ENCODE measurements around the gene ZKSCAN5.
A peak's percentile ranks its signal among the peaks of the same experiment; 100 is the strongest.

Gene ZKSCAN5
- 37.6 to 54.4 (median 46.9) reads per million in 4 experiments for total RNA-seq

DNA sequence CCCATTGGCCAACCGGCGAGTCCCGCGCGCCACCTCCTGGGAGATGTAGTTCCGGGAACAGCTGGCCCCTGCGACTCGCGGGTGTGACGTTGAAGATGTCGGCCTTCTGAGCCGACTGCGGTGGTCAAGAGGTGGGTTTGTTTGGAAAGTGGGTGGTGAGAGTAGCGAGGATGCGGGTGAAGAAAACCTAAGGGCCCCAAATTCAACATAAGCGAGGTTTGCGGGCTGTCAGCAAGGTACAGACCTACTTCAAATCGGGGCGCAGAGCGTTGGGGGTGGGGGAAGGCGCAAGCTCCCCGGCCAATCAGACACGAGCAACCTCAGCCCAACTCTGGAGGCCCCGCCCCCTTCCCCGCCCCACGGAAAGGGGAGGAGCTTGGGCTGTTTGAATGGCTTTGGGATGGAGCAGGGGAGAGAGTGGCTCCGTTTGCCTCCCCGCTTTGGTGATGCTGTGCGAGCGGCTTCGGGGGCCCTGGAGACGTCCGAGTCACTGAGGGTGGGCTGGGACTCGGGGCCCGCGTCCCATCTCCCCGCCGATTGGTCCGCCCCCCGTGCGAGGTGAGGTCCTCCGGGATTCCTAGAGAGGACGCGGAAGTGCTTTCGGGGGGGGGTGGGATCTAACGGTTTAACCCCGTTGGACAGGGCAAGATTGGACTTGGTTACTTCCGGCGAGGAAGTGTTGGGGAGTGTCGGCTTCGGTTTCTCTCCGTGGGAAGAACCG is at the start of gene ZKSCAN5:
ZKSCAN5 (plus strand) TSS at position 60 of the 721 bp plus-strand sequence. CDS start 1,383 bp downstream, outside the sequence.
- DNase-seq = peak; percentile 96

DNA sequence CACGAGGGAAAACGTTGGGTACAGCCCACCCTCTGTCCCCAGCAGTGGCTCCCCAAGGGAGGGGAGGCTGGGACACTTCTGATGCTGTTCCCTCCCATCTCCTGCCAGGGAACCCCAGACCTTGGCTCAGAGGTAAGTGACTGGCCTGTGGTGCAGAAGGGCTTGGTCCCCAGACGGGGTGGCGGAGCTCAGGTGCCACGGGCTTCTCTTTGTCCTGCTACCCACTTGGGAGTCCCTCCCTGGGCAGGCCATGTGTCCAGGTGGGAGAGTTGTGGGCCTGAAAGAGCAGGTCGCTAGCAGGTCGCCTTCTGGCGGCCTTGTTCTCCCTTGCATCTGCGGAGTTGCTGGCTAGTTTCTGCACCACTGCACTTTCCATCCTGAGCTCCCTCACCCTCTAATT is 48.6 kb upstream of the ZKSCAN5 start:
- no peak for DNase-seq

DNA sequence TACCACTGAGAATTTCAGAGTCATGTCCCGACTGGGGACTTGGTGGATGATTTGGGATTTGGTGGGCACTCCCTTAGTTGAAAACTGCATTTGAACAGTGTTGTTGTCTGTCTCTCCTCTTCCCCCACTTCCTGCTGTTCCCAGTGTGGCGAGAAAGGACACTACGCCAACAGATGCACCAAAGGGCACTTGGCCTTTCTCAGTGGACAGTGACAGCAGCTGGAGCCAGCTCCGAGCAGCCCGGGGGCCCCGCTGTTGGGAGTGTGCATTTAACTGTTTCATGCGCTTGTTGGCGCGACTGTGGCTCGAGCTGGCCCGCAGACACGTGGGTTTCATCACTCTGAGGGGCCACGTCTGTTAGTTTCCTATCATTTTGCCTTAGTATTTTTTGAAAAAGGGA is 48.2 kb upstream of the ZKSCAN5 start:
- DNase-seq = no peak

DNA sequence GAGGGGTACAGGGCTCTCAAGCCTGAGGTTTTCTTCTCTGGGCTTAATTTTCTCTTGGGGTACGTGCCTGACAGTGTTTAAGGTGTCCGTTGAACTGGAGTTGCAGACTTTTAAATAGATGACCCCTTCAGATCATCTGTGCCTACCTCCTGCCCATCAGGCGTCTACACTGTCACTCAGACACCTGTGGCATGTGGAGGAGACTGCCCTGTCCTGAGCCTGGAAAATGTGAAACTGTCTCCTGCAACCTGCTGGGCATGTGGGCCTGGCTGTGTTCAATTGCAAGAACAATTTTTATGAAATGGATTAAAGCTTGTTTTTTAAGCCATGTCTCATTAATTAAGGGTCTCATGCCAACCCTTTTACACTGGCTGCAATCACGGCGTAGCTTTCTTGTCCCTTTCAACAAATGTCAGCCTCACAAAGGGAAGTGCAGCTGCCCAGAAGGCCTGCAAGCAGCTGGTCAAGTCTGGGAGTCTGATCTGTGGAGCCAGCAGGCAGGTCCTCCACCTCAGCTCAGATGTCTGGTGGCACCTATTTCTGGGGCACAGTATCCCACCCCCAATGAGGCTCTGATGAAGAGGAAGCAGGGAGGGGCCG is 47.3 kb upstream of the ZKSCAN5 start:
- no peak for DNase-seq

DNA sequence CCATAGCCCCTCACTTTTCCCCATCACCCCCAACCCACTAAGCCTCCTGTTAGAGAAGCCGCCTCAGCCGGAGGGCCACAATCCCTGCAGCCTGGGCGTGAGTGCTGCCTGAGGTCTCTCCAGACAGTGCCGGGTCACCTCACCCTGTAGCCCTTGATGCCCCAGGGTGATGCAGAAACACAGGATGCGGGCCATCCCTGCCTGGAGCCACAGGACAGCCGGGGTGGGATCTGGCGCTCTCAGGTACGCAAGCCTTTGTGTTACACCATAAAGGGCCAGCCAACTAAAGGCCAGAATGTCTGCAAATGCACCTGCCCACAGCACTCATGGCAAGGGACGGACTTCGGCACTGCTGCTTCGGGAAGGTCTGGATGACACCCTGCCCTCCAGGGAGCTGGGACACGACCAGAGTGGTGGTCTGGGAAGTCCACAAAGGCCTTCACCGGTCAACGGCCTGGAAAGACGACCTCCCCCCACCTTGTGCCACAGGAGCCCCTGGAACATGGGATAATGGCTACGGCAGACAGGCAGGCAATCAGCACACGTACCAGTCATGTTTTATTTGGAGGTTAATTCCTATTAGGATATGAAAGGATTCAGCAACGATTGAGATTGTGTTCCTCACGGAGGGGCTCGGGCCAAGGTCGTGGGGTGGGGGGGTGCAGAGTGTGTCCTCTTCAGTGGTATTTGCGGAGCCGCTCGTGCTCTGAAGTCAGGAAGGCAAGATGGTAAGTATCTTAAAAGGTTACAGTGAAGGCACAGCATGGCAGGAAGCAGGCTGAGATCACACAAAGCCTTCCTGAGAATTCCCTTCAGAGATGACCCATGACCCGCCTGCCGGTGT is 46.6 kb upstream of the ZKSCAN5 start:
- no peak for DNase-seq

DNA sequence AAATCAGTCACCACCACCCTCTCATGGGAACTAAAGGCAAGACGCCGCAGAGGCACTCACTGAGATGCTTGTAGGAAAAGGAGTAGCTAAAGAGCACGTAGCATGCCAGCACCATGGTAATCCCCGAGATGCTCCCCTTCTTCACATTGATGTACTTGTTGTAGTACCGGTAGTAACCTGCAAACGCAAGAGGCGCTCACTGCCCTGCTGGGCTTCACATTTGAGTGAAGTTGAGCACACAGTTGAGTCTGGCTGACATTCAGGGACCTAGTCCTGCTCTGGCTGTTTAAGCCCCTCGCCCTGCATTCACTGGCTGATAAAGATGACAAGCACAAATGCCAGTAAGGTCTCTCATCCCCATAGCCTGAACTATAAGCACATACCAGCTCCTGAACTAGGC is 45.4 kb upstream of the ZKSCAN5 start:
- DNase-seq = no peak

DNA sequence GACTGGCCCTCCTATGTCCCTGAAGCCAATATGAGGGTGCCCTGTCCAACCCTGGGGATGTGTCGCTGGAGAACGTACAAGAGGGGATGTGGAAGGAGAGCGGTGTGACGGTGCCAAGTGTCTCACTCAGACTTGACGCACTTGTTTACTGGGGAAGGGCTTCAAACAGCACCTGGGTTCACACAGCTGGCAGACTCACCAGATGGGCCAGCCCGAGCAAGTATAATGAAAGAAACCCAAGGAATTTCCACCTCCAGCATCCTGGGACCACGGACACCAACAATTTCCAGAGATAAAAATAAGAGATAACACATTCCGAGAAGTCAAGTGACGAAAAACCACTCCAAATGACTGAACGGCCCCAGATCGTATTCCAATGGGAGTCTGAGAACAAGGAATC is 43.8 kb upstream of the ZKSCAN5 start:
- DNase-seq = no peak

DNA sequence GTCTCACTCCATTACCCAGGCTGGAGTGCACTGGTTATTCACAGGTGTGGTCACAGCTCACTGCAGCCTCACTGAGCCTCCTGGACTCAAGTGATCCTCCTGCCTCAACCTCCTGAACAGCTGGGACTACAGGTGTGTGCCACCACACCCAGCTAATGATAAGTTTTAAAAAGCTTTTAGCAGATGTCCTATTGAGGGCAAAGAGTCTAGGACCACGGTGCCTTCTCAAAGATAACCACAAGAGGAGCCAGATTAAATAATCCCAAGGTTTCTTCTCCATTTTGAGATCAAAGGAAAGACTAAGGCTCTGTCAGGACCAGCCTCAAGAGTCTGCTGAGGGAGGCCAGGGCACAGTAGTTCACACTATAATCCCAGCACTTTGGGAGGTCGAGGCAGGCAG is 43.2 kb upstream of the ZKSCAN5 start:
- no peak for DNase-seq

DNA sequence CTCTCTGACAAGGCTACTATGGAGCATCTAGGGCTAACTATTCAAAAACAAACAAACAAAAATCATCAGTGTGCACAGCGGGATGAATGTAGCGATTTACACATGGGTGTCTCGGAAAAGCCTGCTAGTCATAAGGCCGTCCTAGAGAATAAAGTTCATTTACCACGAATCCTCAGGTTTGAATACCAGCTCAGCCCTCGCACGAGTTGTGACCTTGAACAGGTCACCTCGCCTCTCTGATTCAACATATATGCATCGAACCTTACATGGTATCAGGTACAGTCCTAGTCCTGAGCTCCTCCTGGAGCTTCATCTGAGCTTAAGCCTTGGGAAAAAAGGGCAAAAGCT is 39.1 kb upstream of the ZKSCAN5 start:
- DNase-seq = no peak

DNA sequence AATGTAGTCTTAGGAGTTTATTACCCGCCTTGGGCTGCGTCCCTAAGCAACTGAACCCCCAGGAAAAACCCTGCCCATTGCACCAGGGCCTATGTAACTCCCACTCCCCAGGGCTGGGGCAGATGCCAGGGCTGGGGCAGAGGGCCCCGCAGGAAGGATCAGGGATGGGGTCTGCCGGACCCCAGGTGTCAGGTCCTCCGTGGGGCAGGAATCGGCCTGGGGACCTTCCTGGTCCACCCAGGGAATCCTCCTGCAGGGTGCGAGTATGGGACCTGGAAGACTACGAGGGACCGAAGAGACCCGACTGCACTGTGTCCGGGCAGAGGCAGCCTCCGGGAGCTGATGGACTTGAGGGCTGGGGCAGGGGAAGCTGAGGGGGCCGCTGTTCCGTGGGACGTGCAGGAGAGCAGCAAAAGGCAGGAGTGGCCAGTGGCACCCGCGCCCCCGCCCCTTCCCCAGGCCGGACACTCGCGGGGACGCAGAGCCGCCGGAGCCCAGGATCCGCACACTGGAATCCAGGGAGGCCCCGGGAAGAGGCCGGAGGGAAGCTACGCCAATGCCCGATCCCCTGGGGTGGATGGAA is 36.0 kb upstream of the ZKSCAN5 start:
- no peak for DNase-seq

DNA sequence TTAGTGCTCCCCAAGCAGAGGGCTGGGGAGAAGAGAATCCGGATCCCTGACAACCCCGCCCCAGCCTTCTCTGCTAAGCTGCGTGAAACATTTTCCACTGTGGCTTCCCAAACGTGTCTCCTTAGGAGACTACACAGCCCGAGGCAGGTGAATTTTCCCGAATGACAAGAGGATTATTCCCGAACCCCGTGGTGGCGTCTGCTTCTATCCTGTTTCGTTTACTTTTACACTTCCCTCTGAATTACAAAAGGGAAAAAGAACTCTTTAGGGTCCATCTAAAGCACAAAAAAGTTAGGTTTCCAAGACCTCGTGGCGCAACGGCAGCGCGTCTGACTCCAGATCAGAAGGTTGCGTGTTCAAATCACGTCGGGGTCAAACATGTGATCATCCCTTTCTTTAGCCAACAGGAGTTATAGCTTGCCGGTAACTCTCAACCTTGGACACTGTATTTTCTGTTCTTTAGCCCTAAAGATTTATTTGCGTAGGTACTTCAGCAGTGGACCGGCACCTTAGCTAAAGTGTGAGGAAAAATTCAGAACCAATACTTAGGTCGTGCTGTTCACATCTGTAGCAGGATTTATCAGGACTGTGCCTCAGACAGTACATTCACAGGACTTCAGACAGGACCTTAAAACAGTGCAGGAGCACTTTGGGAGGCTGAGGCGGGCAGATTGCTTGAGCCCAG is 34.9 kb upstream of the ZKSCAN5 start:
- no peak for DNase-seq

DNA sequence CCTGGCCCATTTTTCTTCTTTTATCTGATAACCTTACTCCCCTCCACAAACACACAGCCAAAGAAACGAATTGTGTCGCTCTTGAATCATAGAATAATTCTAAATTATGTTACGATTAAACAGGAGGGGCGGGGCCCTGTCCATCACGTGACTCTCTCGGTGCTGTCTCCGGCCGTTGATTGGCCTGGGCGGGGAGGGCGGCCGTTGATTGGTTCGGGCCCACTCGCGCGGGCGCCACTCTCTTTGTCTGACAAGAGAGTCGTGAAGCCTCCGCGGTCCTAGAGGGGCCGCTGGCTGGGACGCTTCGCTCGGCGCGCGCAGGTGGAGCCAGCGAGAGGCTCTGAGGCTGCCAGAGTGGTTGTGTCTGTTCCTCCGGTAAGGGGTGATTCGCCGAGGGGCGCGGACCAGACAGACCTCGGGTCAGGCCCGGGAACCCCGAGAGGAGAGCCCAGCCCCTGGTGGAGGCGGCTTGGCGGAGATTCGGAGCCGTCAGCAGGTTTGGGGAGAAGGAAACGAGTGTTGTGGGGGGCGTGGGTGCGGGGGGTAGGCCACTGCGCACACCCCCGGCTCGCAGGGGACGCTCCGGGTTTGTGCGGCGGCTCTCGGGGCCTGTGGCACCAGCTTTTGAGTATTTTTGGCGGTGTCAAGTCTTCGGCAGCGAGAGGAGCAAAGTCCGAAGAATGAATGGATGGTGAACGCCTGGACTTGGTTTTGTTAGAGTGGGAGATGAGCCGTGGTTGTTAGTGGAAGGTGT is 31.7 kb upstream of the ZKSCAN5 start, which contains the start of gene ZNF789:
ZNF789 (plus strand) TSS at position 330 of the 754 bp plus-strand sequence. CDS start 3,567 bp downstream, outside the sequence.
- DNase-seq = peak; percentile 95

DNA sequence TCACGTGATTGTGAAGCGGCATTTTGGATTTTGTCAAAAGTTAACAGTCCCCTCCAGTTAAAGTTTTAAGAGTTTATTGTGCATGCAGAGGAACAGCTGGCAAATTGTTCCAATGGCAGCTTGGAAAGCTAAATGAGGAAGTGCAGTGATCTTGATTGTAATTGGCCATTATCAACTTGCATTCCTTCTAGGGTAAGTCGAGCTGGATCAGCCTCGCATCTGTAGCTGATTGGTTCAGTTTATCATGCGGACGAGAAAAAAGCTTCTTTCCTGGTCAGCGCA is 31.2 kb upstream of the ZKSCAN5 start:
- no peak for DNase-seq

DNA sequence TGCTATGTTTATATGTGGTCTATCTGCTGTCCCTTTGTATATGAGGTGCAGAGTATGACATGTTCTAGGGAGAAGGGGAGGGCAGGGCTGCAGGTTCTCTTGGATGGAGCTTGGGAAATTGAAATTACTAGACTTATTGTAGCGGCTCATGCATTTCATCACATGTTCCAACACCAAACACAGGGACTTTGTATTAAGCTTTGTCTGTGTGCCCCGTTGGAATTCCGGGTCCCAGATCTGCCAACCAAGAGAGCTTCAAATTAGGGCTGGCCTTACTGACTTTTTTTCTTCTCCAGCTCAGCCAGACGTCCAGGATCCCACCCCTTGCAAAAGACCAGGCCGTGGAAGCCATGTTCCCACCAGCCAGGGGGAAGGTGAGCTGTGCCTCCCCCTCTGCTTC is 28.4 kb upstream of the ZKSCAN5 start:
- DNase-seq = no peak

DNA sequence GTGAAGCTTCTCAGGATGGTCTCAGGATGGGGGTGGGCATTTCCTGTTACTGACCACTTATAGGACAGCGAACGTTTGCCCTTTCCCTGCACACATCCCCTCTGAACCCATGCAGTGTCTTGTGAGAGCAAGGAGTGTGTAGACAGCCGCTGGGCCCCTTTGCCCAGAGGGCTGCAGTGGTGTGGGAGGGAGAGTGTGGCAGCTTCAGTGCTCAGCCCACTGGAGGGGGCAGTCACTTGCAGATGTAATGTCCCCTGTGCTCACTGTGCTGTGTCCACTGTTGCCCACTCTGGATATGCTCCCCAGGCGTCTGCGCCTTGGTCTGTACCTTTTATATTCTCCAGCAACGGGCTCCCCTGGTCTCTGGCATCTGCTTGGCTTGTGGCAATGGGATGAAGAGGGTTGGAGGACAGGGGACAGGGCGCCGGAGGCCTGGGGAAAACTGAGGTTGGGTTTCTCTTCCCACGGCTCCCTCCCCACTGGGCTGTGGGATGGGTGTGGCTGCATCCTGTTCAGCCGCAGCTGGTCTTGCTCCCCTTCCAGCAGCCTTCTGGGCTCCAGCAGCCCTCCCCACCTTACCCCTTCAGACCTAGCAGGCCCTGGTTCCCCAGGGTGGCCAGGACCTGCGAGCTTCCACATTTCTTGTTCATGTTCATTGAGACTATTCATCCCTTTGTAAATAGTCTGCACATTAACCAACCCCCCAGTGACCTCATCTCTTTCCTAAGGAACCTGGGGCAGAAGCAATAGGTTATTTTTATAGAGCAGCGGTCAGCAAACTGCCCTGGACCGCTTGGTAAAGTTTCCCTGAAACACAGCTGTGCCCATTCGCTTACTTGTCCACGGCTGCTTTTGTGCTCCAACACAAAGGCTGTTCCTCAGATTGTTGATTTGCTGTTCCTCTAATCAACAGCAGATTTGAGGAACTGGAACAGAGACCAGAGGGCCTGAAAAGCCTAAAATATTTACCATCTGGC is 25.7 kb upstream of the ZKSCAN5 start:
- no peak for DNase-seq

DNA sequence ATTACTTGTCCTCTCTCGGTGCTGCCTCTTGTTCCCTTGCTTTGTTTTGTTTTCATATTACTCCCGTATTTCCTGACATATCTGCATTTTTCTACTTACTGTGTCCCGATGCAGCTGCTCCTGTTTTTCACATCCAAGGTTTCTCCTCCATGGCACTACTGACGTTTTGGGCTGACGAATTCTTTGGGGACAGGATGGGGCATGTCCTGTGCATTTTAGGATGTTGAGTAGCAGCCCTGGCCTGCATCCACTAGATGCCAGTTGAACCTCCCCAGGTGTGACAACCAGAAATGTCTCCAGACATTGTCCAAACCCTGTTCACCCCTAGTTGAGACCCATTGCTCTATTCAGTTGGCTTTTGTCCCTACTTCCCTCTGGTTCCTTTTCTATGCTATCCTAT is 19.4 kb upstream of the ZKSCAN5 start:
- no peak for DNase-seq

DNA sequence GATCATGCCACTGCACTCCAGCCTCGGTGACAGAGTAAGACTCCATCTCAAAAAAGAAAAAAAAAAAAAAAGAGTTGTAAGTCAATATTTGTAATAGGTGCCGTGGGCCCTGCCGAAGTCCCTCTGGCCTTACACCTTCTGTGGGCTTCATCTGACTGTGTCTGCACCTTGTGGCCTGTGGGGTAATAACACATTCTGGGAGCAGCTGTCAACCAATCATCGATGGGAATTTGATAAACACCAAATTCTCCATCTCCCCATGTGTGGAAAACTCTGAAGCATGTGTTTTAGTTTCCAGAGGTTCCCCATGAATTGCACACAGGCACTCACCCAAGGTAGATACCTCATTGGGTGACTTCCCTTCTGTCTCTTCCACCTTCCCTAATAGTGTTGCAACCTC is 15.2 kb upstream of the ZKSCAN5 start:
- DNase-seq = no peak

DNA sequence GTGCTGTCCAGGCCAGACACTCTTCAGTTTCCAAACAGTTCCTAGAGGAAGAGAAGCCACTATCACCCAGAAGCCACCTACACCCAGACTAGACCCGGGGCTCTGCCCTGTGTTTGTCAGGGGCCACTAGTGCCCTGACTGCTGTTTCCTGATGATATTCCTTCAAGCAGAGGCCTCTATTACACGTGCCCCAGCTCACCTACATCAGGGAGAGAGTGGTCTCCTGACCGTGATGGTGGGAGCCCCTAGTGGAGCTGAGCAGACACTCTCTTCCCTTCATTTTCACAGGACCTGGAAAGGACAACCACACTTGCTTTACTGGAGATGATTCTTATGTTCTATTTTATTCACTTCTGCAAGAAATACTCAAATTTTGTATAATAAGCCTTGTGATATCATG is 13.6 kb upstream of the ZKSCAN5 start:
- DNase-seq = no peak

DNA sequence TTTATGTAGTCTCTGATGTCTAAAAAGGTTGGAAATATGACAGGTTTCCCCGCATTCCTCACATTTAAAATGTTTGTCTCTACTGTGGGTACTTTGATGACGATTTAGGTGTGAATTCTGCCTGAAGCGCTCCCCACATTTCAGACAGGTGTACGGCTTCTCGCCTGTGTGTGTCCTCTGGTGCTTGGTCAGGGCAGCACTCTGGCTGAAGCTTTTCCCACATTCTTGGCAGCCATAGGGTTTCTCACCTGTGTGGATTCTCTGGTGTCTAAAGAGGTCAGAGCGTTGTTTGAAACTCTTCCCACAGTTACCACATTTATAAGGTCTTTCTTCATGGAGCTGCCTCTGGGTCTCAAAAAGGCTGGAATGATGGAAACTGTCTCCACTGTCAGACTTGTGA is 10.6 kb upstream of the ZKSCAN5 start:
- DNase-seq = no peak

DNA sequence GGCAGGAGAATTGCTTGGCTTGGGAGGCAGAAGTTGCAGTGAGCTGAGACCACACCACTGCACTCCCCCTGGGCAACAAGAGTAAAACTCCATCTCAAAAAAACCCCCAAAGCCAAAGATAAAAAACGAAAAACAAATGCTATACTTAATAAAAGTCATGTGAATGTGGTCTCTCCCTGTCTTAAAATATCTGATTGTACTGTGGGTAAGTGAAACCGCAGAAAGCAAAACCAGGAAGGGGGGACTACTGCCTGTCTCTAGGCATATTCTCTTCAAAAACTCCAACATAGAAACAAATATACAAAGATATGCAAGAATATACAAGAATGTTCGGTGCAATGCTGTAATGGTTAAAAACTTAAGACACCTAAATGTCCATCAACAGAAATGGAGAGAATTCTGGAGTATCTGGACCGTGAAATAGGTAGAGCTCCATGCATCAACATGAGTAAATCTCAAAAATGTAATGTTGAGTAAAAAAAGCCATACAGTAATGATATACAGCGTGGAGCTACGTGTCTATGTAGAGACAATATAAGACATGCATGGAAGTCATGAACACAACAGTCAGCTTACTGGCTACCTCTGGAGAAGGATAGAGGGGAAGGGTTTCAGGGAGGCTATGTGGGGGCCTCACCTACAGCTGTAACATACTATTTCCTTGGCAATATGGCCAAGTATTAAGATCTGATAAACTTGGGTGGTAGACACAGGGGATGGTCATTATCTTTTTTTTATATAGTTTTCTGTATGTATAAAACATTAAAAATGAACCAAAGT is 6.5 kb upstream of the ZKSCAN5 start:
- no peak for DNase-seq

Data from effector CD8-positive, alpha-beta T cell (primary cell).